C4-2B (cell line): ENCODE data around the gene KLHL22.

Experiments used
- CTCF ChIP-seq: fragments of 450-650 bp; conservative IDR thresholded peaks from 2 replicates; pipeline ENCODE4 v1.5.1; 2017; ENCODE audit warnings: mild to moderate bottlenecking
- ZFX ChIP-seq: fragments of 450-650 bp; IDR thresholded peaks from 2 replicates; pipeline ENCODE4 v1.6.1; 2017

GRCh38 chr22:20459152-20459542 is 36.4 kb downstream of the KLHL22 start:
- no peak for TF ChIP-seq CTCF
- no peak for TF ChIP-seq ZFX
